Measurements from ENCODE around the gene GALNTL6.

DNA sequence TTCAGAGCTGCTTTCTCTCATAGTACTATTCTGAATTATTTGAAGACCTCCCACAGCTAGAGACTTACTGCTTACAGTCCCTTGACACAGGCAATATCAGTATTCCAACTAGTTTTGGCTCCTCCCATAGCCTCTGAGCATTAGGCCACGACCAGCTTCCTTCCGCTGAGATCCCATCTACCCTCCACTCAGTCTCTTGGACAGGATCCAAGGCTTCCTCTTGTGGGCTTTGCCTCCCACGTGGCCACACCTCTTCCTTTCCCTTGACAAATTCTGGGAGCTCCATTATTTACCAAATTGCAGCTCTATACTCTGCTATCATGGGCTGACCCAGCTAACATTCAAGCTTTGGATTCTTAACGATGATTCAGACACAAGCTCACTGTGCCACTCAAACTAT, 885.1 kb downstream of the GALNTL6 start:
- TF ChIP-seq EZH2 (IDR thresholded peaks at IDR 0.05; ENCODE audit: insufficient read depth, poor library complexity, severe bottlenecking) (no peak), EZH2phosphoT487 (IDR thresholded peaks at IDR 0.05; ENCODE audit: insufficient read depth, low read depth) (no peak)
